GM18861 (cell line): Measurements from ENCODE around the gene CSNK1G3.
"Not testable (repeated sequence)": the region's sequence is repeated elsewhere in the genome, so short reads cannot be mapped to it uniquely, and the experiment has no call there.

Experiments used
- ATAC-seq: cut with Tn5 transposase; IDR thresholded peaks from one replicate; pipeline ENCODE4 v1.9.1; 2021; ENCODE audit not compliant: unreplicated experiment

CSNK1G3 gene

GRCh38 chr5:123511648-123512605 lies at the start of gene CSNK1G3:
TSS of gene CSNK1G3 (plus strand) at chr5:123512177. CDS start at chr5:123545664, 33,487 bp downstream.
- ATAC-seq = peak; percentile 94

- not testable (repeated sequence) for ATAC-seq
Observed at GRCh38 chr5:123466839-123467238, 45.1 kb upstream of the CSNK1G3 start.

DNA sequence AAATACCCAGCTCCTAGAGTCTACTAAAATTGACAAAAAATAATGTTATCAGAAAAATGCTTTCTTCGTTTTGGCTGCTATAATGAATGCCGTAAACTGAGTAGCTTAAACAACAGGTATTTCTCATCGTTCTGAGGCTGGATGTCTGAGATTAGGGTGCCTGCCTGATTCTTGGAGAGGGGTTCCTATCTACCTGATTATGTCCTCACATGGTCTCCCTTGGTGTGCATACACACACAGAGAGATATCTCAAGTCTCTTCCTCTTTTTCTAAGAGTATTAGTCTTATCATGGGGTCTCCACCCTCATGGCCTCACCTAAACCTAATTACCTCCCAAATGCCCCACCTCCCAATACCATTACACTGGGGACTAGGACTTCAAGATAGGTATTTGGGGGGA lies 40.6 kb upstream of the CSNK1G3 start:
- ATAC-seq = no peak

GRCh38 chr5:123472150-123472924 lies 39.6 kb upstream of the CSNK1G3 start:
- no peak for ATAC-seq

DNA sequence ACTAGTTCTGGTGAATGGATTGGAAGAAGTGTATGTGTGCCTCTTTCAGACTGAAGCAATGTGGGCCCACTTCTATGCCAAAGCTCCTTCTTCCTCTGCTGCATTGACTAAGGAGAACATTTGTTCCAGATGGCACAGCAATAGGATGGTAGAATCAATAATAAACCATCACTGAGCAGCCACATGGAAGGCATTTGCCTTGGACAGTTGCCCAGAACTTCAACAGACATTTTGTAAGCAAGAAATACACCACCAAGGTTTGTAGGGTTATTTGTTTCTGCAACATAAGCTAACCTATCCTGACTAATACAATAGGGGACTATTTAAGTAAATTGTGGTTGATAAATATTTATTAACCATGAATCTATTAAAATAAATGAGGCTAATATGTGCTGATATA lies 37.7 kb upstream of the CSNK1G3 start:
- no peak for ATAC-seq

GRCh38 chr5:123476731-123477130 lies 35.2 kb upstream of the CSNK1G3 start:
- no peak for ATAC-seq

DNA sequence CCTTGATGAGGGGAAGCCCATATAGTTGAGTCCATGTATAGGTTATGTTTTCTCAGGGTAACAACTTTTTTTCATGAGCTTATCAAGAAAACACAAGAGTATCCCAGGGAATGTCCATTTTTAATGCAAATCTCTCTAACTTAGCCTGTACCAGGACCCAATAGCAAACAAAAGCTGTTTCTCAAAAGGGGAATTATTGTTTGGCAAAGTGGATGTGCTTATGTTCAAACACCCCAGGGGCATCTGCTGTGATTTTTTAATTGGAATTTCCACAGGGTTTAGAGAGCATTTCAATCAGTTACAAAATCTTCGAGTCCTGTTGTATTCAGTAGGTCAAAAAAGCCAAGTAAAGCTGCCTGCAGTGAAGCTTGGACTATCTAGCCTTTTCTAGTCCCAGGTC lies 33.4 kb upstream of the CSNK1G3 start:
- ATAC-seq = no peak

- ATAC-seq = no peak
Observed at GRCh38 chr5:123482258-123482657, 29.7 kb upstream of the CSNK1G3 start.

GRCh38 chr5:123483446-123484077 lies 28.4 kb upstream of the CSNK1G3 start:
- no peak for ATAC-seq

GRCh38 chr5:123485275-123485674 lies 26.7 kb upstream of the CSNK1G3 start:
- no peak for ATAC-seq

DNA sequence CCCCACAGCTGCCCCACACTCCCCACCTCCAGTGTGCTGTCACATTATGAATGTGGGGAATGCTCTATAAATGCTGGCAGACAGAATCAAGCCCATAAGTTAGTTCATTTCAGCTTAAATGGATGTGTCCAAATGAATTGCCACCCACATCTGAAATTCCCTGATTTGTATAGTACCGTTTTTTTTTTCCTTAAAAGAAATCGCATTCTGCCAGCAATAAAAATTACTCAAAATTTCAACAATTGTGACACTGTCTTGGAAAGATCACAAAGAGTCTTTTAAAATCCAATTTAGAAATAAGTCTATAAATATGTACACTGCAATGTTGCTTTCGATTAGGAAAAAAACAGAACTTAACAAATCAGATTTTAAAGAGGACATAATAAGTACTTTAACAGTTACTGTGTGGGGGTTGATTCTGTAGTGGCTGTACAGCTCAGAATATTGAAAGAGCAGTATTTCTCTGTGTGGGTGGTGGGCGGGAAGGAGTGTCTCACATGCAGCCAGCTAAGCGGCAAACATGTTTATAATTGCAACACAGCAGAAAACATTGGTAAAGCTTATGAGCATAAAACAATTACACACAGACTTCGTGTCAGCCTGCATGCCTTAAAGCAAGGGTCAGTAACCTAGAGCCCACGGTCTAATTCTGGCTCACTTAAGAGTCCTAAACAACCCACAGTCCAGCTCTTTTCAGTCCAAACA lies 24.9 kb upstream of the CSNK1G3 start:
- no peak for ATAC-seq

DNA sequence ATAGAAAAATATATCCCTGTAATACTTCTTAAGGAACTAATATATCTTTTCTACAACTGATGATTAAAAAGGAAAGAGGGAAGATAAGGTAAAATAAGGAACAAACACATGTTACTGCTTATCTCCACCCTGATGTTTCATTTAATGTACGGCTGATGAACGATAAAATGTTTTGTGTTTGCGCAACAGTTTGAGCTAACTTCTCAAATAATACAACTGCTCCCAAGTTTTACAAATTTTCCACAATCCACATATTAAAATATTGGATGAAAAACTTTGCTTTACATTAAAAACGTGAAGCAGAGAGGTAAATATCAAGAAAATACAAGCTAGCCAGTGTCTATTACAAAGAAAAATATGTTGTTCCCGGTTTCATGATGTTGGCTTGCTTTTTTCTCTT lies 21.0 kb upstream of the CSNK1G3 start:
- no peak for ATAC-seq

GRCh38 chr5:123495211-123495610 lies 16.8 kb upstream of the CSNK1G3 start:
- not testable (repeated sequence) for ATAC-seq

GRCh38 chr5:123496892-123497291 lies 15.1 kb upstream of the CSNK1G3 start:
- no peak for ATAC-seq

GRCh38 chr5:123500471-123500870 lies 11.5 kb upstream of the CSNK1G3 start:
- no peak for ATAC-seq

- no peak for ATAC-seq
Observed at GRCh38 chr5:123502120-123502519, 9.9 kb upstream of the CSNK1G3 start.

DNA sequence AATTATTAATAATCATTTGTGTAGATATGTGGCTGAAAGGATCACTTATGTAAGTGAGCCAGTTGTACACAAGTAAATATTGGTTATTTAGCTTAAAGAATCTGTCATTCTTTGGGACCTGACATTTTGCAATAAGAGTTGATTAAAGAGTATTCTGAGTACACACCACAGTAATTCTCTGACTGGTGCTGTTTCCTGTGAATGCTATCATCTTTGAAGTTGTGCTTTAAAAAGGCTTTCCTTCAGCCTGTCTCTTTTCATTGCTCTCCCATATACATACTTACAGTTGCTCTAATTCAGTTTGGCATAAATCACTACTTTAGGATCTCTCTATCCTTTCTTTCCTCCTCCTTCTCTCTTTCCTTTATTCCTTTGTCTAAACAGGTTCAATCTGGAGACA lies 8.7 kb upstream of the CSNK1G3 start:
- ATAC-seq = no peak

DNA sequence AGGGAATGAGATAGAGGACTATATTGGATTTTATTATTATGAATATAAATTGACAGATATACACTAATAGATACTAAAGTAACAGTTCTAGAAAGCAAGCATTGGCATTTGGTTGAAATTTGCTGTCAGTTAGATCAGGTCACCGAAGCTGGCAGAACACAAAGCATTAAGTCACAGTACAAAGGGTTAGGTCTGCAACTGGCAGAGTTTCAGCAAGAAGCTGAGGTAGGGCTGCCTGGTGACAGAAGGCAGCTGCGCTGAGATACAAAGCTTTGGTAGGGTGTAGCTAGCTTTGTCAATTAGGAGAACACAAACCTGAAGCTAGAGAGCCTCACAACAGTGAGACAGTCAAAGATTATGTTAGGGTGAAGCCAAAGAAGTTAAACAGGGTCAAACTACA lies 6.3 kb upstream of the CSNK1G3 start:
- no peak for ATAC-seq

DNA sequence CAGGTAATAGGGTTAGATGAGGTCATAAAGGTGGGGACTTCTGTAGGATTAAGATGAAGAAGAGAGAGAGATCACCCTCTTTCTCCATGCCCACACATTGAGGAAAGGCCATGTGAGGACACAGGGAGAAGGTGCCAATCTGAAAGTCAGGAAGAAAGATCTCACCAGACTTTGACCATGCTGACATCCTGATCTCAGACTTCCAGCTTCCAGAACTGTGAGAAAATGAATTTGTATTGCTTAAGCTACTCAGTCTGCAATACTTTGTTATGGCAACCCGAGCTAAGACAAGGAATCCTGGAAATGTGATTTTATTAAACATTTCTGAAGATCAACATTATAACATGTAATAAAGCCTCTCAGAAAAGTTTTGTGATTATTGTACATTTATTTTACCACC lies 3.5 kb upstream of the CSNK1G3 start:
- ATAC-seq = no peak

- ATAC-seq = no peak
Observed at GRCh38 chr5:123511290-123511647, 708 bp upstream of the CSNK1G3 start.
